HG02885 (cell line): ENCODE results near the gene FOCAD.
A peak's percentile ranks its signal among the peaks of the same experiment; 100 is the strongest.

Experiments
- ATAC-seq: cut with Tn5 transposase; IDR thresholded peaks from one replicate; pipeline ENCODE4 v1.9.1; 2021; ENCODE audit warnings: mild to moderate bottlenecking; ENCODE audit not compliant: unreplicated experiment, poor library complexity

Gene FOCAD

DNA sequence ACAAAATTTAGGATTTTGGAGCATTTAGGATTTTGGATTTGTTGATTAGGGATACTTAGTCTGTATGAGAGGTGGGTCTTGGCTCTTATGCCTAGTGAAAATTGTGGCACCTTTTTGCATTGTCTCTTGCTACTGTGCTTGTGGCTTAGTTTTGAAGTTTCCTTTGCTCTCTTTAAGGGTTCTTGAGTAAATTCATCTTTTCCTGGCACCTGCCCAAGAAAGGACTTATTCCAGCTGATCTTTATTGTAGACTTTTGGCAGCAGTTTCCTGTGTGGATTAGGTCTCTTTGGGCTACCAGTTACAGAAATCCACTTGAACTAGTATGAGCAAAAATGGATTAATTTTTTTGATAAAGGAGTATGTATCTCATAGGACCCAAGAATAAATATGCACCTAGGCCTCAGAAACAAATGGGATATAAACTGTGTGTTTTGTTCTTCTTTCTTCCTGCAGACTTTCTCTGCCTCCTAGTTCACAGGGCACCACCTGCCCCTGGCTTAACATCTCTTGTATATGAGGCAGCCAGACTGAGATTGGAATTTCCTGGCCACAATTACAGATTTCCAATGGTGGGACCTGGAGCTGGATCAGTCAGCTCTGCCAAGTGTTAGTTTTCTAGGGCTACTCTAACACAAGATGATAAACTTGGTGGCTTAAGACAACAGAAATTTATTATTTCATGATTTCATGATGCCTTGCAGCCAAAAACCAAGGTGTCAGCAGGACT, 44.6 kb downstream of the FOCAD start:
- ATAC-seq = no peak

DNA sequence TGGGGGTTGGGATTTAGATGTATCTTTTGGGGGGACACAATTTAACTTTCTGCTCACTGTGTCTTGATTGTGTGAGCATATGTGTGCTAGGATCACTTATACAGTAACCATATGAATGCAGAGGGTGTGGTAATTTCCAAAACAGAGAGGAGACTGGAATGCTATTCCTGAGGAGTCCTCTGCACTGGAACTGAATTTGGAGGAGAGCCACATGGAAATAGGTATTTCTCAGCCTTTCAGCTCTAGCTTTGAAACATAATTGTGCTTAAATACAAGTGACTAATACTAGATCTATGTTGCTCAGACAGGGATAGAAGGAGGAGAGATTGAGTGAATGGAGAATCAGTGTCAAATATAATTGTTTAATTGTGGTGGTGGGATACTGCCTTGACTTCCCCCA, 45.5 kb downstream of the FOCAD start:
- ATAC-seq = no peak

DNA sequence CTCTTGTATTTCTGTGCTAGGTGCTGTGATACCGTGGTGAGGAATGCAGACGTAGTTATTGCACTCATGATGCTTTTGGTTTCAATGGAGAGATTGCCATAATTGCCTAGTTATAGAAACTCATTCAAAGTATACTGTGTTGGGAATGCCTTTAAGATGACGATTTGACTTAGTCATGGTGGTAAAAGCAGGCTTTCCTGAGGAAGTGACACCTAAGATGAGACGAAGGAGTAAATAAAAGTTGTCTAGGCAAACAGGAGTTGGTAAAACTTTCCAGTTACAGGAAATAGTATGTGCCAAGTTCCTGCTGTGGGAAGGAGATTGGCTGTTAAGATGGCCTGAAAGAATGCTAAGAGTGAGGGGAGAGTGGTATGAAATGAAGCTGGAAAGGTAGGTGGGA, 48.1 kb downstream of the FOCAD start:
- ATAC-seq = no peak

DNA sequence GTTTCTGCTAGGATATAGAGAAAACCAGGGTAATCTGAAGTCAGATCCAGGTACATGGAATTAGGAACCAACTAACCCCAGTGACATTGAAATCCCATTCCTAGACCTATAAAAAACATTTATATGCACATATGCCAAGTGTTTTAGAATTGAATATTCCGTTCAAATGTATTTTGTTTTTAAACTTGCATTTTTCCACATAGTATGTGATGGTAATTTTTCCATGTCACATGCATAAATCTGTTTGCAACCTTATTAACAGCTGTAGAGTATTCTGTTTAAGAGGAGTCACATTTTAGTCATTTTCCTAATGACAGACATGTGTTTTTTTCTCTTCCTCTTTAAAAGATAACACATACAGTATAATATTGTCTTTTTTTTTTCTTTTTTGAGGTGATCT, 50.2 kb downstream of the FOCAD start:
- ATAC-seq = no peak

DNA sequence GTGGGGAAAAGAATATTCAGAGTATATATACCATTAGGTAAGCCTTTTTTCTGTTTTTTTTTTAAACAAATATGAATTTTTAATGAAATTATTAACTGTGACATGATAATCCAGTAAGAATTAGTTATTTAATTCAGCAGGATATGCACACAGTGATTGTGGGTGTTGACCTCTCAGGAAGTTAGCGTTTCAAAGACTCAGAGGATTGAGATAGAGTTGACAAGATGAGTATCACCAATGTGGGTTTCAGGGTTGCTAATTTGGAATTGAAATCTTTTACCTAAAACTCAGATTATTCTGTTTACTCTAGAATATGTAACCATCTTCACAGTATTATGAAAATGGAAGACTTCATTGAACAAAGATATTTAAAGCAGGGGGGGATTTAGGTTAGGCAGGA, 56.2 kb downstream of the FOCAD start:
- no peak for ATAC-seq

DNA sequence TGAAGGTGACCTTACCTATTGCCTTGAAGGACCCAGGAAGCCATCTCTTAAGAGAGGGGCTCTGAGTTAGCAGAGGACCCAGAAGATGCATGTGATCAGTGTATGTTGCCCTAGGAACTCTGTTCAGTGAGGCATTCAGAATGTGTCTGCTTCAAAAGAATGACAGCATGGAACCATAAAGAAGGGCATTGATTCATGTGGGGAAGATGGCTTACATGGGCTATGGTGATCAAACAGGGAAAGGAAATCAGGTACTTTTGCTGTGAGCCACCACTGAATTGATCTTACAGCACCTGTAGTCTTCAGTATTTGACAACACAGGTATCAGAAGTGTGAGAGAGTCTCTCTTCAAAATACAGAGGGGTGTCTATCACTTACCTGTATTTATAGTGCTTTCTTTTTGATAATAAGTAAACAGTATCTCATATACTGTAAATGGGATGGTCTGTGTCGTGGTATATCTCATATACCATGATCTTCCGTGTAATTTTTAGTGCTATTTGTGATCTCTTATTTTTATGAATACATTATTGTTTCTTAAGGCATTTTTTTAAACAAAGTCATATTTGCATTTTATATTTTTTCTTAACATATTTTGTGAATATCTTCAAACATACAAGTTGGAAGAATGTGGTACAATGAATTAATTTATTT, 57.0 kb downstream of the FOCAD start:
- ATAC-seq = no peak

DNA sequence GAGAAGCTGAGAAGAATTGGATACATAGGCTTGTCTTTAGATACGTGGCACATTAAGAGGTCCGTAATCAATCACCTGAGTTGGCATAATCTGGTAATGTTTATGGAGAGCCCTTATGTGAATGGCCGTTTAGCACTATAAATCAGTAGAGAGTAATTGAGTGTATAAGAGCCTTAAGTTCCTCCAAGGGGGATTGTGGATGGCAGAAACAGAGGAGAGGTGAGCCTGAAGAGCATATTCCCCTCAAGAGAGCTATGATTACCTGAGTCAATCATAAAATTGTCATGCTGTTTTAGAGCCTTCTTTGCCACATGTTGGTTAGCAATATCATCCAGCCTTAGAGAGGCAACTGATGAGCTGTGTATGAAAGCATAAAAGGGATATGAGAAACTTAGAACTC, 58.8 kb downstream of the FOCAD start:
- ATAC-seq = no peak

DNA sequence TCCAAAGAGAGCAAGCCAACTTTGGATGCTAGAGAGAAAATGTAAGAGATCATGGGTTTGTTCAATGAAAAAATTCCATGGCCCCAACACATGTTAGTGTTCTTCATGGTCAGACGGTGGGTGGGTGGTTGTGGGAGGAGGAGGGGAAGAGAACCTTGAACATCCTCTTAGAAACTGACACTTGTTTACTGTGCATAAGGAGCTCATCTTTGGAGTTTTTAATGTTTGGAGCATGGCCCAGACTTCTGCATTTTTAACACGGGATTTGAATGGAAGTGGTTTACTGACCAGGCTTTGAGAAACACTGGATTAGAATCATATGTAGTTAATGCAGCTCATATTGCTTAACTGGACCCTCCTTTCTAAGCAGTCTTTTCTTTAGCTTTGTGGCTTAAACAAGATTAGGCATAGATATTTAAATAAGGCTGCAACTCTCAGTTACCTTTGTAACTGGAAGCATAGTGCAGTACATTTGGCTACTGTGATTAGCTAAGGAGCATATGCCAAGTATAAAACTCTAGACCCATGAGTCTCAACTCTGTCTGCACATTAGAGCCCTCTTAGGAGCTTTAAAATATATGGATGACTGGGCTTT, 60.1 kb downstream of the FOCAD start:
- ATAC-seq = no peak

DNA sequence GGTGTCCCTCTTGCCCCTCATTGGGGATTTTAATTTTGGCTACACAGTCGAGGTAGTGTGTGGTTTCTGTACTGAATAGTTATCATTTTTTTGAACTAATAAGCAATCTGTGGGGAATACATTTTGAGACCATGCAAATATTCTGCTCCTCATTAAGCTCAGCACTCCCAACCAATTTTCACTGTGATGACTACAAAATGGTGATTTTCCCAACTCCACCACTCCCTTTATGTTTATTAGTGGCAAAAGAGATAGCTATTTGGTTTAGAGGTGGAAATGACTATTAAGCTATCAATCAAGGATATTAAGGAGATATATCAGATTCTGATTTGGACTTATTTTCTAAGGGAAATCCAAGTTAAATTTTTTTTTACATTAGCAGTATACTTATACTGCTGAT, 62.9 kb downstream of the FOCAD start:
- no peak for ATAC-seq

DNA sequence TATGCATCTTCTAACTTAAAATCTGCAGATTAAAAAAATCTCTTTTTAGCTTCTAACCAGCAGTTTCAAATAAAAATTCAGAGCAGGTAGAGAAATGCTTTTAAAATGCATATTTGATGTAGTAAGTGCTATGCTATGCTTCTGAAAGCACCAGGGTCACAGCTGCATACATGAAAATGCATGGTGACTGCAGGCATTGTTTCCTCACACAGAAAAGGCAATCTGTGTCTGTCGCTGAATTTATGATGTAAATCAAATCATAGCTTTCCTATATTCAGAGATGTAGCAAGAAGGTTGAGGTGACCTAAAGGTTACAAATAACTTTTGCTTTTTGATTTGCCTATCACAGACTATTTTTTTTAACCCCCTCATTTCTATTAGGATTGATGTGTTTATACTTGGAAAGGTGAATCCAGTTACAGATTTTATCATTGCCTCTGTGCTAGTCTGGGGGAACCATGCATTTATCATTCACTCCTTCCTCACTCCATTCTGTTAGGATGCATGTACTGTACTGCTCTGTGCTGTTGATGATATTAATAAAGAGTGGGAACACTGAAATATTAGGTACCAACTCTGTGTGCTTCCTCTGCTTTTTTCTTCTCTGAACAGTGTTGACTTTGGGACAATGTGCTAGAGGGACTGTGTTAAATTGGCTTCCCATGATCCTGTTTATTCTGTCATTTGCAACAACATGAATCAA, 65.6 kb downstream of the FOCAD start:
- no peak for ATAC-seq

DNA sequence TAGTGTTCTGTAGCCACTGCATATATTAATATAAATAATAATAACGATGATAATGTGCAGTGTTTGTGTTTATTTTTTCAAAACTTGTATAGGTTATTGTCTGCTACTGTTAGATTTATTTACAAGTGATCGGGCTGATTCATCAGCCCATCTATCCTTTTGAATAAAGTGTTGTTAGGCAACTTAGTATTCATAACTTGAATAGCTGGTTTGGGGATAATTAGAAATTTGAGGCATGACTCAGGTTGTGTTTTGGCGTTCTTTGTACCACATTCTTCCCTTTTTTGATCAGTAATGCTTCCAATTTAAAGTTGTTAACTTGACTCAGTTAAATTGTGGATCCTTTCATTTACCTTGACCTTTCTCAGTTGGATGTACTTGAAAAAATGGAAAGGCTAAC, 69.7 kb downstream of the FOCAD start:
- ATAC-seq = no peak

DNA sequence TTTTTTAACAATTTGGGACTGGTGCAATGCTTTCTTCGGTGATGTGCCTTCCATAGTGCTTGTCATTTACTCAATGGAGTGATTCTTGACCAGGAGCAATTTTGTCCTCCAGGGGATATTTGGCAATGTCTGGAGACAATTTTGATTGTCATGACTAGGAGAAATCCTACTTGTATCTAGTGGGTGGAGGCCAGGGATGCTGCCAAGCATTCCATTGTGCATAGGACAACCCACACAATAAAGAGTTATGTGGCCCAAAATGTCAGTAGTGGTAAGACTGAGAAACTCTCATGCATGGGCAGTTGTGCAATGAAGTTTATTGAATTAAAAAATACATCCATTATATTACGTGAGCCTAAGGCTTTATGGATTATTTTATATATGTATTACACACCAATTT, 70.5 kb downstream of the FOCAD start:
- ATAC-seq = no peak

DNA sequence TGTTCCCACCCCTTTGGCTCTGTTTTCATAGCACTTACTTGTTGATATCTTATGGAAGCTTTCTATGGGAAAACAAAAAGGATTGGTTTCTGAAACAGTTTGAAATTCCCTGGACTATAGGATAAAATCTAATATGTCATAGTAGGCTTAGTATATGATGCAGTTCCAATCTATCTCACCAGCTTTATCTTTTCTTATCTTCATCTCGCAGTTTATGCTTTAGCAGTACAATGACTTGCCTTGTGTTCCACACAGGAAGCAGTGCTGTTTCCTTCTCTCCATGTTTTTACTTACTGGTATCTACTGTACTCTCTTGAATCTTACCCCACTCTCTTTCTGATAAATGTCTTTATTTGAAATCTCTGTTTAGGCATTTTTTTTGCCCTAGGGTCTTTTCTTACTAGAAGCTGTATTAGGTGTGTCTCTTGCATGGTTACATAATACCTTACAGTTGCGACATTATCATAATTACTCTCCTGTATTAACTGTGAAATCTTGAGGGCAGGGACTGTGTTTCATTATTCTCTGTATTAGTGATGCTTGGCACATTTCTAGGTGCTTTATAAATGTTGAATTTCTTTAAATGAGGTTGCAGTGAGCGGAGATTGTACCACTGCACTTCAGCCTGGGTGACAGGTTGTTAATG, 76.3 kb downstream of the FOCAD start:
- no peak for ATAC-seq

DNA sequence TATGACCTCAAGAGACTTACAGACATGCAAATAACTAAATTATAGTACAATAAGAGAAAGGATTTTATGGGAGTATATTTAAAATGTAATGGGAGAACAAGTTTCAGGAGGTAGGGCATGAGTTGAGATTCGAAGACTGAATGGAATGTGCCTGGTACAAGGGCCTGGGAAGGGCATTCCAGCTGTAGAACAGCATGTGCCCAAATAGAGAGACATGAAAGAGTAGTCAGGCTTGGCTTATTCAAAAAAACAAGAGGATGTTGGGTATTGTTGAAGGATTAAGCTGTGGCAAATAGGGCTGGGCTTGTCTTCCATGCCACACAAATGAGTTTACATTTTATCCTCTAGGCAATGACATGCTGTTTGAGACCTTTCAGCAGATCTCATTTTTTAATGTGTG, 86.9 kb downstream of the FOCAD start:
- no peak for ATAC-seq

DNA sequence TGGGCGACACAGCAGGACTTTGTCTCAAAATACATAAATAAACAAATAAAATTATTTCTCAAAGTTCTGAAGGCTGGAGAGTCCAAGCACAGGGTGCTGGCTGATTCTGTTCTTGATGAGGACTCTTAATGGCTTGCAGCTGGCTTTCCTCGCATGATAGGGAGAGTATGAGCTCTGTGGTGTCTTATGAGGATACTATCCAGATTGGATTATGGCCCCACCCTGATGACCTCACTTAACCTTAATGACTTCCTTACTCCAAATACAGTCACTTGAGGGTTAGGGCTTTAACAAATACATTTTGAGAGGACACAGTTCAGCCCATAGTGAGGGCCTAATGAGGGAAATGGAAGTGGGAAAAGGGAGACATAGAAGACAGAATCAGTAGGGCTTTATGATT, 87.7 kb downstream of the FOCAD start:
- ATAC-seq = no peak

DNA sequence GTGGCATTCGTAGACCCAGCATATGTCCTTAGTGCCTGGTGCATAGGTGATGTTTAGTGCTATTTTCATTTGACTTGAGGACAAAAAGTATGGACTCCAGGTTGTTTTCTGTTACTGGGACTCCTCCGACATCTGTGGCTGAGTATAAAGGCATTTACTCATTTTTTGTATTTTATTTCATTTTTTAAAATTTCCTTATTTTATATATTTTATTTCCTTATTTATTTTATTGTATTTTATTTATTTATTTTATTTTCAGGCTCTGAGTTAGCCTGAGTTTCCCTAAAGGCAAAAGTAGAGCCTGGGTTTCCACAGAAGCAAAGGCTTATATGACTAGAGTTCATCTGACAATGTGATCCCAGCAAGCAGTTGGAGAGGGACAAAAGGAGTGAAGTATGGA, 91.6 kb downstream of the FOCAD start:
- no peak for ATAC-seq

DNA sequence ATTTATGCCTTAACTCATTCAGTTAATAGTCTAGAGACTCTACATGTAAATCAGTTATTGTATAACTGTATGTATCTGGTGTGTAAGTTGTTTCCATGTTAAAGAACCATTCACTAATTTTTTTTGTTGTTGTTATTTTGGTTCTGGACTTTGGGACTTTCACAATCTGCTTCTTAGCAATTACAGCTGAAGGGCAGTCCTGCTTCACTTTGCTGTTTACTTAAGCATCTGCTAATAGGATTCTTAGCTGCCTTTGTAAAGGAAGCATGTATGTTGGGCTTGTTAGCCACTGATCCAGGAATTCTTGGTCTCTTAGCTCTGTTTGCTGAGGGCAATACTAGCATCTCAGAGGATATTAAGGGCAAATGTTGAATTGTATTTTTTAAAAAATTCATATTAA, 97.0 kb downstream of the FOCAD start:
- no peak for ATAC-seq

DNA sequence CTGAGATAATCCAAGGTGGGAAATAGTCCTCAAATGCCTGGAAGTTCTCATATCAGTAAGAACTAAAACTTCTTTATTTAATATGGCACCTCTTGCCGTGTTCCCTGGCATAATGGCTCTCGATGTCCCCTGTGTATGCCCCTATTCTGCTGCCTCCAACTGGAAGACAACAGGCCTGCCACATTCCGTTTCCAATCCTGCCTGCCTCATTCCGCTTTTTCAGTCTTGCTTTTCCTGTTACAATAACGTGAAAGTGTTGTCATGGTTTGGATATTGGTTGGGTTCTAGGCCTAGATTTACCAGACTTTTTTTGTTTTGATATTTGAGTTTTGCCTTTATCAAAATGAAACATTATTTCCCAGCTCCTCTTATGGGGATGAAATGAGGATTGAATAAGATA, 98.2 kb downstream of the FOCAD start:
- no peak for ATAC-seq

DNA sequence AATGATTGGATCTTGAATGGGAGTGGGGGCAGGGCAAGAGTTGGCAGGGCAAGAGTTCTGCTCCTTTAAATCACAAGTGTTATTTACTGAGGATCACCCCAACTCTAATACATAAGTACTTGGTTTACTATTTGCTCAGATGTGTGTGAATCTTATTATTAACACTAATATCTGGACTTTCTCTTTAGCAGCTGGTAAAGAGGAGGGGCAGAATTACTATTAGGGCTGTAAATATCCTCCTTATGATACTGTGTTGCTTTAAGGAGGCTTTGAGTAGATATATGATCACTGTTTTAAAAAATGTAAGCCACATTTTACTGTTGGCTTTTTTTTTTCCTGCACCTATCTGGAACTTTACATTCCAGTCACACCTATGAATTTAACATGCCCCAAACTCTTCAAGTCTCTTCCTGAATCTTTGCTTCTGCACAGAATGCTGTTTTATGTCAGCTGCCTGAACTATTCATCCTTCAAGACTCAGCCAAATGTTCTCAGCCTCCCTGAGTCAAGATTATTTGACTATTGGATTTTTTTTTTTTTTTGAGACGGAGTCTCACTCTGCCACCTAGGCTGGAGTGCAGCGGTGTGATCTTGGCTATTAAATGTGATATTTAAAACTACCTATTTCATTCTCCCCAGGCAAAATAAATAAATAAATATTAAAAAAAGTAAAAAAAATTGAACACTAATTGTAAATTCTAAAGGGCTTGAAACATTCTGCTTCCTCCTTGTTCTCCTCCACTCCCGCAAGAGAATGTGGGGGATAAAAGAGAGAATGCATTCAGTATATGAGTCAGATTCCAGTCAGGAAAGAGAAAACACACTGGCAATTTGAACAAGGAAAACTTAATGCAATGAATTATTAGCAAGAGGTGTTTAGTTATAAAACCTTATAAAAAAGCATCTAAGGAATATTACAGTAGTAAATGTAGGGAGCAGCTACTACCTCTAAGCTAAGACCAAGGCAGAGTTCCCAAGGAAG, 99.3 kb downstream of the FOCAD start:
- ATAC-seq = peak; percentile 68

DNA sequence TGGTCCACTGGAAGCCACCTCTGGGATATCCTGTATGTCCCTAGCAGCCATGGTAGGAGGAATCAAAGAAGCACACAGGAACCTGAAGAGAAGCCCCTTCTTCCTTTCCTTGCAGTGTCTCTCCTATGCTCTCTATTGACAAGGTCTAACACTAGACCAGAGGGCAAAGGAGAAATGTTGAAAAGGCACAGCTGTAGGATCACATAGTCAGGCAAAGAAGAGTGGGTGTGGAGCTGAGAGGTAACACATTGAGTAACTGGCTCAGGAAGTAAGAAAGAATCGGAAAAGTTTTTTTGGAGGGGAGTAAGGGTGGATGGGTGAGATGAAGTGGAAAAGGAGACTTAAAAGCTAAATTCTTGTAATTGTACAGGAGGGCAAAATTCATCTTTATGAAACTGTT, 100.1 kb downstream of the FOCAD start:
- no peak for ATAC-seq
